Esophagus squamous epithelium (tissue), 4 donors: Measurements from ENCODE around the gene E2F4.

Experiments
- POLR2A ChIP-seq, 4 donors: fragments of 450-650 bp; IDR thresholded peaks; one replicate each; pipeline ENCODE4 v1.6.1; 2017; ENCODE audit warnings: antibody characterized with exemption in 4 of 4, mild to moderate bottlenecking in 4 of 4, moderate library complexity in 3 of 4
- TF ChIP-seq, protein P1 (sequence below), 6 experiments: fragments of 450-650 bp in 4 of 6; fragments of 200-600 bp in 2 of 6; sonication (generic) in 2 of 6; IDR thresholded peaks; one replicate each; pipeline ENCODE4 v1.5.1; 2016 to 2019; ENCODE audit warnings: antibody characterized with exemption in 6 of 6, mild to moderate bottlenecking in 4 of 6, moderate library complexity in 4 of 6

DNA sequence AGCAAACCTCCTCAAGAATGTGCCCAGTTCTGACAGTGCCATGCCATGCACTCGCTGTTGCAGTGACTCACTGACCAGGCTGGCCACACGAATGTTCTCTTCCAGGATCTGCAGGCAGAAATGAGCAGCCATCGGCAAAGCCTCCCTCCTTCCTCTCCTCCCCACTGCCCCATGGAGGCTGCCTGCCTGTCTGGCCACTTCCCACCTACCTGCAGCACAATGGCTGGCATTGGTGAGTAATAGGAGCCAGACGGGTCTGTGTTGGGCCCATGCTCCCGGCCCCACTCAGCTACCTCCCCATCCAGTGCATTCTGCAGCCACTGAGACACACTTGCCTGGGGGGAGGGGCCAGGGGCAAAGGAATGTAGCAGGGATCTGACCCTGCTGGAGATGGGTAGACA, 5.4 kb upstream of the E2F4 start:
- TF ChIP-seq, protein P1, sequence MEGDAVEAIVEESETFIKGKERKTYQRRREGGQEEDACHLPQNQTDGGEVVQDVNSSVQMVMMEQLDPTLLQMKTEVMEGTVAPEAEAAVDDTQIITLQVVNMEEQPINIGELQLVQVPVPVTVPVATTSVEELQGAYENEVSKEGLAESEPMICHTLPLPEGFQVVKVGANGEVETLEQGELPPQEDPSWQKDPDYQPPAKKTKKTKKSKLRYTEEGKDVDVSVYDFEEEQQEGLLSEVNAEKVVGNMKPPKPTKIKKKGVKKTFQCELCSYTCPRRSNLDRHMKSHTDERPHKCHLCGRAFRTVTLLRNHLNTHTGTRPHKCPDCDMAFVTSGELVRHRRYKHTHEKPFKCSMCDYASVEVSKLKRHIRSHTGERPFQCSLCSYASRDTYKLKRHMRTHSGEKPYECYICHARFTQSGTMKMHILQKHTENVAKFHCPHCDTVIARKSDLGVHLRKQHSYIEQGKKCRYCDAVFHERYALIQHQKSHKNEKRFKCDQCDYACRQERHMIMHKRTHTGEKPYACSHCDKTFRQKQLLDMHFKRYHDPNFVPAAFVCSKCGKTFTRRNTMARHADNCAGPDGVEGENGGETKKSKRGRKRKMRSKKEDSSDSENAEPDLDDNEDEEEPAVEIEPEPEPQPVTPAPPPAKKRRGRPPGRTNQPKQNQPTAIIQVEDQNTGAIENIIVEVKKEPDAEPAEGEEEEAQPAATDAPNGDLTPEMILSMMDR (IDR thresholded peaks at IDR 0.05): no peak
- no peak for TF ChIP-seq POLR2A (IDR thresholded peaks at IDR 0.05)
